ENCODE results near the gene SHBG. TPM values are rescaled to one million over a fixed set of nuclear protein-coding genes. Genes with fewer than 3 reads are reported as not detected.

SHBG gene
- total and polyA plus RNA-seq, 5 experiments from 2014 or later = not detected

- POLR2A ChIA-PET = interaction anchor here (1.4 to 4.0 kb wide), 3 partner anchors 34 to 168 kb away, joined by 4 to 69 read pairs (median 13); partner anchors contain the start of genes FXR2, TP53 and WRAP53
These were observed 22.7 kb downstream of the SHBG start for GRCh38 chr17:7652388-7653356.

GRCh38 chr17:7654832-7655540 lies 25.1 kb downstream of the SHBG start:
- DNase-seq = no peak
- H3K27me3 Mint-ChIP-seq = peaks cover 3 to 15% (median 5%) of the 10 kb centered on the region in 5 donors
- no peaks in the 10 kb centered on the region for H3K36me3 Mint-ChIP-seq
- H3K27ac Mint-ChIP-seq = no peak overlapping the region
- POLR2A ChIA-PET = no interaction called here
- H3K4me3 Mint-ChIP-seq = no peak overlapping the region
- no peak for ATAC-seq
- peaks cover 14 to 16% (median 15%) of the 10 kb centered on the region in 4 donors for H3K4me1 Mint-ChIP-seq
- H3K9me3 Mint-ChIP-seq = no peaks in the 10 kb centered on the region

More at GRCh38 chr17:7652388-7653356, 22.7 kb downstream of the SHBG start:
- Mint-ChIP-seq H3K27ac (no peak overlapping the region), H3K36me3 (no peaks in the 10 kb centered on the region), H3K9me3 (no peaks in the 10 kb centered on the region), H3K4me1 (peaks cover 16 to 21% (median 19%) of the 10 kb centered on the region in 4 donors), H3K4me3 (peak overlapping the region; percentile 20 to 82 (median 68)), H3K27me3 (peaks cover 3 to 16% (median 6%) of the 10 kb centered on the region in 5 donors)
- no peak for DNase-seq
- ATAC-seq = no peak

- no peak for DNase-seq
- no peak overlapping the region for H3K4me3 Mint-ChIP-seq
- H3K36me3 Mint-ChIP-seq = no peaks in the 10 kb centered on the region
- POLR2A ChIA-PET = interaction anchor here (0.9 kb wide), 1 partner anchor 15 kb away, joined by 4 read pairs; no protein-coding TSS in a partner anchor
- no peak overlapping the region for H3K27ac Mint-ChIP-seq
- no peaks in the 10 kb centered on the region for H3K9me3 Mint-ChIP-seq
- no peak for ATAC-seq
- H3K27me3 Mint-ChIP-seq = peaks cover 1 to 10% (median 1%) of the 10 kb centered on the region in 5 donors
- peaks cover 9 to 11% (median 10%) of the 10 kb centered on the region in 4 donors for H3K4me1 Mint-ChIP-seq
These were observed 25.6 kb downstream of the SHBG start for GRCh38 chr17:7655541-7655840.

DNA sequence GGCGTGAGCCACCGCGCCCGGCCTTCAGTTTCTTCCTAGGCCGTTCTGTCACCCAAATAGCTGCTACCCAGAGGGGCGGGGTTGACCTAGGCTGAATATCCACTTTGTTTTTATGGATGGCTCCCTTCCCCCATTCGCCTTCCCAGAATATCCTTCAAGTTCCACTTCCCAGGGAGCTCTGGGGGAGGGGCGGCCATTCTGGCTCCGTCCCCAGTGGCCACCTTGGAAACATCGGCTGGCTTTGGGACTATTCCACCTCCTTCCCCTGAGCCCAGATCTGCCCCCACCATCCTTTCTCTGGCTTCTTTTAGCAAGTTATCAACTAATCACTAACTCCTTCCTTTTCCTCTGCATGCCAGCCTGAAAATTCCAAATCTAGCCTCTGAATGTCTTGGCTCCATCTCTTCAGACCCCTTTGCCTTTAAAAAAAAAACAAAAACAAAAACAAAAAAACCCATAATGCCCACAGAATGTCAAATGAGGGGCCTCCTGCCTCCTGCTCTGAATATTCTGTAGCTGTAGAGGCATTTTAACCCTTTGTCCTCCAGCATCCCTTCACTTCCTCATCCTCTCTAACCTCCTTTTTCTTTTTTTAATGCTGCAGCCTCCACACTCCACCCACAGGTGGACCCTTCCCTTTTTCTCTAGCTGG lies 27.1 kb downstream of the SHBG start:
- Mint-ChIP-seq H3K9me3 (no peaks in the 10 kb centered on the region), H3K27me3 (peaks cover 0 to 3% (median 0%) of the 10 kb centered on the region in 5 donors), H3K27ac (peak overlapping the region in 1 of 10 donors; percentile 48), H3K36me3 (no peaks in the 10 kb centered on the region), H3K4me1 (peaks cover 0 to 5% (median under 1%) of the 10 kb centered on the region in 4 donors), H3K4me3 (no peak overlapping the region)
- DNase-seq (no peak), ATAC-seq (no peak)
- POLR2A ChIA-PET = interaction anchor here (0.5 kb wide), 1 partner anchor 20 kb away, joined by 3 read pairs; no protein-coding TSS in a partner anchor

- peak overlapping the region in 1 of 10 donors; percentile 75 for H3K27ac Mint-ChIP-seq
- H3K4me3 Mint-ChIP-seq = no peak overlapping the region
- peaks cover 0 to 61% (median 2%) of the 10 kb centered on the region in 3 donors for H3K36me3 Mint-ChIP-seq
These were observed 37.9 kb downstream of the SHBG start for GRCh38 chr17:7667656-7668406.

DNA sequence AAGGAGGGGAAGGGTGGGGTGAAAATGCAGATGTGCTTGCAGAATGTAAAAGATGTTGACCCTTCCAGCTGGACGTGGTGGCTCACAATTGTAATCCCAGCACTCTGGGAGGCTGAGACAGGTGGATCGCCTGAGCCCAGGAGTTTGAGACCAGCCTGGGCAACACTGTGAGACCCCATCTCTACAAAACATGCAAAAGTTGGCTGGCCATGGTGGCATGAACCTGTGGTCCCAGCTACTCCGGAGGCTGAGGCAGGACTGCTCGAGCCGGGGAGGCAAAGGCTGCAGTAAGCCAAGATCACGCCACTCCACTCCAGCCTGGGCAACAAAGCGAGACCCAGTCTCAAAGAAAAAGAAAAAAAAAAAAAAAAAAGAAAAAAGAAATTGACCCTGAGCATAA lies 38.5 kb downstream of the SHBG start:
- Mint-ChIP-seq H3K9me3 (peaks cover 0 to 2% (median 0%) of the 10 kb centered on the region in 9 donors), H3K27ac (no peak overlapping the region), H3K4me1 (no peaks in the 10 kb centered on the region), H3K27me3 (no peaks in the 10 kb centered on the region), H3K36me3 (peaks cover 3 to 67% (median 8%) of the 10 kb centered on the region in 3 donors), H3K4me3 (no peak overlapping the region)
- POLR2A ChIA-PET = interaction anchor here (0.7 kb wide), 1 partner anchor 107 kb away, joined by 5 read pairs; no protein-coding TSS in a partner anchor
- ATAC-seq = no peak
- no peak for DNase-seq

More at GRCh38 chr17:7667656-7668406, 37.9 kb downstream of the SHBG start:
- Mint-ChIP-seq H3K4me1 (no peaks in the 10 kb centered on the region), H3K27me3 (no peaks in the 10 kb centered on the region), H3K9me3 (no peaks in the 10 kb centered on the region)
- POLR2A ChIA-PET = interaction anchor here (0.5 to 1.7 kb wide), 5 partner anchors 17 to 146 kb away, joined by 3 to 6 read pairs (median 3); partner anchors contain the start of genes ATP1B2 and SAT2
- ATAC-seq (no peak), DNase-seq (no peak)

- ATAC-seq (no peak), DNase-seq (peak in 5 of 10 donors; percentile 12 to 44 (median 28))
- Mint-ChIP-seq H3K27ac (peak overlapping the region in 1 of 10 donors; percentile 27), H3K27me3 (no peaks in the 10 kb centered on the region), H3K4me3 (no peak overlapping the region), H3K9me3 (peaks cover 0 to 6% (median 0%) of the 10 kb centered on the region in 9 donors), H3K36me3 (peaks cover 10 to 75% (median 17%) of the 10 kb centered on the region in 3 donors), H3K4me1 (peaks cover 0 to 10% (median 5%) of the 10 kb centered on the region in 4 donors)
- POLR2A ChIA-PET = interaction anchor here (0.6 to 2.5 kb wide), 5 partner anchors 11 to 343 kb away, joined by 3 to 14 read pairs (median 3); partner anchors contain the start of genes SAT2 and TP53
These were observed 43.3 kb downstream of the SHBG start for GRCh38 chr17:7673239-7673638.

GRCh38 chr17:7674934-7675333 lies 45.0 kb downstream of the SHBG start:
- ATAC-seq = no peak
- H3K4me1 Mint-ChIP-seq = peaks cover 2 to 15% (median 5%) of the 10 kb centered on the region in 4 donors

DNA sequence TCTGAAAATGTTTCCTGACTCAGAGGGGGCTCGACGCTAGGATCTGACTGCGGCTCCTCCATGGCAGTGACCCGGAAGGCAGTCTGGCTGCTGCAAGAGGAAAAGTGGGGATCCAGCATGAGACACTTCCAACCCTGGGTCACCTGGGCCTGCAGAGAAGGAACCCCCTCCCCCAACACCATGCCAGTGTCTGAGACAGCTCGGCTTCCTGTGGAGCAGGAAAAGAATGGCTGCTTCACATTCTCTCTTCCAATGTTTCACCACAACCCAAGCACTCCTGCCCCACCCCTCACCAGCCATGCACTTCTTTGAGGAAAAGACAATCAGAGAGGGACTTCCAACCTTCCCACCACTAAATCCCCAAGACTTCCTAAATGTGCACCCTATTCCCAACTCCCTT lies 46.6 kb downstream of the SHBG start:
- H3K9me3 Mint-ChIP-seq = peaks cover 0 to 6% (median 0%) of the 10 kb centered on the region in 9 donors

More at GRCh38 chr17:7674934-7675333, 45.0 kb downstream of the SHBG start:
- Mint-ChIP-seq H3K27ac (peak overlapping the region in 1 of 10 donors; percentile 67), H3K9me3 (peaks cover 0 to 6% (median 0%) of the 10 kb centered on the region in 9 donors), H3K4me3 (no peak overlapping the region), H3K36me3 (peaks cover 10 to 59% (median 17%) of the 10 kb centered on the region in 3 donors), H3K27me3 (no peaks in the 10 kb centered on the region)
- POLR2A ChIA-PET = interaction anchor here (0.6 to 1.8 kb wide), 6 partner anchors 10 to 565 kb away, joined by 3 to 8 read pairs (median 4); partner anchors contain the start of gene TP53
- DNase-seq = no peak

DNA sequence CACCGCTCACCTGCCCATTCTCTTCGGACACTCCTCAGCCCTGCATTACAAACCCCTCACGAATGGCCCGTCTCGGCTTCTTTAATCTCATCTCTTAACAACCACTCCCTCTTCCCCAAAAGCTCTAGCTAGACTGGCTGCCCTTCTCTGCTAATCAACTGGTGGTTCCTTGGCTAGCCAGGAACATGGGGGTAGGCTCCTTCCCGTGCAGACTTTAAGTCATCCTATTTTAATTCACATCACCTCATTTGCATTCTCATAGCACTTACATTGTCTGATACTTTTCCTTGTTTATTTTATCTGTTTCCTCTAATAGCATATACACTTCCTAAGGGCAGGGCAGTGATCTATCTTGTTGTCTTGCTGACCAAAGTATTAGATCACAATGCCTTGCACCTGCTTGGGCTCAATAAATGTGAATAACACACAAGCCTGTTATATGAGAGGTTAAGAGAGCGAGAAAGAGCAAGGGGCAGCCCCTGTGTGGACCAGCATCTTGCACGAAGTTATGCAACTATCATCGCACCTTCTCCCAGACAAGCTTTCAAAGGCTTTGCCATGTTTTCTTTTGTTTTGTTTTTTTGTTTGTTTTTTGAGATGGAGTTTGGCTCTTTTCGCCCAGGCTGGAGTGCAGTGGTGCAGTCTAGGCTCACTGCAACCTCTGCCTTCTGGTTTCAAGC lies 47.6 kb downstream of the SHBG start:
- H3K27ac Mint-ChIP-seq = peak overlapping the region in 6 of 10 donors; percentile 22 to 80 (median 50)

More for the DNA sequence above, 46.6 kb downstream of the SHBG start:
- POLR2A ChIA-PET = interaction anchor here (0.7 to 1.3 kb wide), 3 partner anchors 9 to 17 kb away, joined by 3 to 5 read pairs (median 4); no protein-coding TSS in a partner anchor
- peaks cover 3 to 15% (median 6%) of the 10 kb centered on the region in 4 donors for H3K4me1 Mint-ChIP-seq
- H3K27me3 Mint-ChIP-seq = no peaks in the 10 kb centered on the region
- peak overlapping the region in 4 of 10 donors; percentile 22 to 59 (median 47) for H3K27ac Mint-ChIP-seq
- ATAC-seq = no peak
- H3K36me3 Mint-ChIP-seq = peaks cover 10 to 44% (median 14%) of the 10 kb centered on the region in 3 donors
- no peak for DNase-seq
- no peak overlapping the region for H3K4me3 Mint-ChIP-seq

More for the DNA sequence above, 47.6 kb downstream of the SHBG start:
- Mint-ChIP-seq H3K4me3 (no peak overlapping the region), H3K27me3 (no peaks in the 10 kb centered on the region), H3K9me3 (peaks cover 0 to 6% (median 0%) of the 10 kb centered on the region in 9 donors), H3K4me1 (peaks cover 3 to 19% (median 7%) of the 10 kb centered on the region in 4 donors), H3K36me3 (peaks cover 10 to 44% (median 14%) of the 10 kb centered on the region in 3 donors)
- DNase-seq (no peak), ATAC-seq (no peak)
- POLR2A ChIA-PET = interaction anchor here (0.6 to 1.1 kb wide), 3 partner anchors 8 to 135 kb away, joined by 3 to 5 read pairs (median 3); partner anchors contain the start of gene SAT2

All from naive thymus-derived CD8-positive, alpha-beta T cell (primary cell).